Fibroblast of the aortic adventitia (primary cell): ENCODE results near the gene NEDD4L. TPM values are rescaled to one million over a fixed set of nuclear protein-coding genes. Genes with fewer than 3 reads are reported as not detected.

ENCODE experiments used
- DNase-seq: peaks from one replicate; pipeline ENCODE4 v3.0.0-alpha.2; 2010; ENCODE audit warnings: low read depth
- H3K4me3 ChIP-seq: 2 replicates; pipeline ENCODE4 v1.5.1; 2011; ENCODE audit warnings: low read depth, mild to moderate bottlenecking, control low read depth, low read length, moderate library complexity
- CTCF ChIP-seq: IDR thresholded peaks from 2 replicates; pipeline ENCODE4 v1.5.1; 2011; ENCODE audit warnings: mild to moderate bottlenecking, low read length, control low read depth, inconsistent platforms; ENCODE audit not compliant: insufficient read depth
- total RNA-seq: library from RNA; depleted of rRNA; stranded (reverse); fragments of >200 nt; gene quantifications from 2 replicates; pipeline ENCODE4 v1.2.3, GENCODE V29; 2012; ENCODE audit warnings: low replicate concordance

Gene NEDD4L
- total RNA-seq, 1 donor = 22.2 TPM

- no peak for TF ChIP-seq CTCF
- no peak overlapping the region for H3K4me3 ChIP-seq
- DNase-seq = no peak
These were observed 143.6 kb downstream of the NEDD4L start for GRCh38 chr18:58187674-58188073.

- no peak for DNase-seq
- no peak overlapping the region for H3K4me3 ChIP-seq
- TF ChIP-seq CTCF = no peak
These were observed 145.0 kb downstream of the NEDD4L start for GRCh38 chr18:58188996-58189395.

GRCh38 chr18:58190842-58191530 lies 147.0 kb downstream of the NEDD4L start:
- no peak for DNase-seq
- TF ChIP-seq CTCF = no peak
- H3K4me3 ChIP-seq = no peak overlapping the region

- no peak overlapping the region for H3K4me3 ChIP-seq
- TF ChIP-seq CTCF = no peak
- no peak for DNase-seq
These were observed 147.6 kb downstream of the NEDD4L start for GRCh38 chr18:58191626-58192025.

- no peak for TF ChIP-seq CTCF
- H3K4me3 ChIP-seq = no peak overlapping the region
- no peak for DNase-seq
These were observed 148.5 kb downstream of the NEDD4L start for GRCh38 chr18:58192519-58192918.

- H3K4me3 ChIP-seq = no peak overlapping the region
- peak; percentile 42 for TF ChIP-seq CTCF
- DNase-seq = no peak
These were observed 150.0 kb downstream of the NEDD4L start for GRCh38 chr18:58194028-58194427.

GRCh38 chr18:58195278-58195765 lies 151.3 kb downstream of the NEDD4L start:
- no peak for DNase-seq
- no peak for TF ChIP-seq CTCF
- H3K4me3 ChIP-seq = no peak overlapping the region
